ENCODE measurements around the gene PF4V1. TPM values are rescaled to one million over a fixed set of nuclear protein-coding genes. Genes with fewer than 3 reads are reported as not detected.
"Not testable (repeated sequence)": the region's sequence is repeated elsewhere in the genome, so short reads cannot be mapped to it uniquely, and the experiment has no call there.

Gene PF4V1
- total RNA-seq, 1 experiment from 2014 or later, result not detected

DNA sequence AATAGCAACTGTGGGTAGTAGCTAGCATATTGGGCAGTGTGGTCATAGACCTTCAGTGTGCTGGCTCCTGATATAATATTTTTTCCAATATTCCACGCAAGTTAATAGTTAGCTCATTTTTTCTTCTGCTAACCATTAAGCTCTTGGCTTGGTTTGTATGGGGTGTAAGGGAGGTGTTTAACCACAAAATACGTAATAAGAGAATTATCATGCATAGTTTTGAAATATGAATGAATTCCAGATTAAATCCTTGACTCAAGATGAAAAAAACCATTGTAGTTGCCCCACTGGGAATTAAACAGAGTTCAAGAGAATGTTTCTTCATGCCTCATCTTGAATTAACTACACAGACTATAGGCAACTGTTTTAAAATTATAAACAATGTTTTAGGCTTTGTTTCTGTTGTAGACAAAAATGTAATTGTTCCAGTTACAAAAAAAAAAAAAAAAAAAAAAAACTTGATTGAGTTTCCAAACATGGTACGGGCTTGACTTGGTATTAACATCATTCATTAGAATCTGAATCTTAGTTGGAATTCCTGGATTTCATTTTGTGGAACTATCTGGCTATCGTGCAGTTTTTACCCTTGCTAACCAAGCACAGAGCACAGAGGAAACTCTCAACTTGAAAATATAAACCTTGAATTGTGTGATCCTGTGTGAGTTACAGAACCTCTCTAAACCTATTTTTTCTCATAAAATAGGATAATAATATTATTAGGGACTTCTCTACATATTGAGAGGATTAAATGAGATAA is 44.5 kb downstream of the PF4V1 start:
- H3K36me3 ChIP-seq, result no peaks in the 10 kb centered on the region
- peaks cover 7% of the 10 kb centered on the region for H3K4me1 ChIP-seq
- no peaks in the 10 kb centered on the region for H3K9me3 ChIP-seq (replicated peaks)
- no peak overlapping the region for H3K4me3 ChIP-seq
- no peaks in the 10 kb centered on the region for H3K27me3 ChIP-seq
- peak in 1 of 2 experiments; percentile 39 for DNase-seq
- no peak overlapping the region for H3K27ac ChIP-seq

DNA sequence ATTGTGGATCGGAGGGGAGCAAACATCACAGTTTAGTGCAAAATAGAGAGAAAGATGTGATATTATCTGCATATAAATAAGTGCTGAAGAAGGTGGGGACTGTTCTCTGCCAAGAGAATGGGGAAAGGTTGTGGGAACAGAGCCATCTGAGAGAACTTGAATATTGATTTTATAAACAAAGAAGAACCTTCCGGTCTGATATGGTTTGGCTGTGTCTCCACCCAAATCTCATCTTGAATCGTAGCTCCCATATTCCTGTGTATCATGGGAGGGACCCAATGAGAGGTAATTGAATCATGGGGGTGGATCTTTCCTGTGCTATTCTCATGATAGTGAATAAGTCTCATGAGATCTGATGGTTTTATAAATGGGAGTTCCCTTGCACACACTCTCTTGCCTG is 46.2 kb downstream of the PF4V1 start:
- not testable (repeated sequence) for H3K9me3 ChIP-seq (replicated peaks); H3K4me3 ChIP-seq; H3K27me3 ChIP-seq; H3K27ac ChIP-seq; H3K4me1 ChIP-seq; H3K36me3 ChIP-seq; DNase-seq

- Histone ChIP-seq H3K27ac (no peak overlapping the region), H3K4me1 (peaks cover 7% of the 10 kb centered on the region), H3K27me3 (no peaks in the 10 kb centered on the region), H3K4me3 (no peak overlapping the region), H3K9me3 (replicated peaks) (no peaks in the 10 kb centered on the region), H3K36me3 (no peaks in the 10 kb centered on the region)
- no peak for DNase-seq
Measured at GRCh38 chr4:73901031-73901430, 47.9 kb downstream of the PF4V1 start.

GRCh38 chr4:73902038-73902637 is 49.0 kb downstream of the PF4V1 start:
- no peaks in the 10 kb centered on the region for H3K36me3 ChIP-seq
- no peak for DNase-seq

DNA sequence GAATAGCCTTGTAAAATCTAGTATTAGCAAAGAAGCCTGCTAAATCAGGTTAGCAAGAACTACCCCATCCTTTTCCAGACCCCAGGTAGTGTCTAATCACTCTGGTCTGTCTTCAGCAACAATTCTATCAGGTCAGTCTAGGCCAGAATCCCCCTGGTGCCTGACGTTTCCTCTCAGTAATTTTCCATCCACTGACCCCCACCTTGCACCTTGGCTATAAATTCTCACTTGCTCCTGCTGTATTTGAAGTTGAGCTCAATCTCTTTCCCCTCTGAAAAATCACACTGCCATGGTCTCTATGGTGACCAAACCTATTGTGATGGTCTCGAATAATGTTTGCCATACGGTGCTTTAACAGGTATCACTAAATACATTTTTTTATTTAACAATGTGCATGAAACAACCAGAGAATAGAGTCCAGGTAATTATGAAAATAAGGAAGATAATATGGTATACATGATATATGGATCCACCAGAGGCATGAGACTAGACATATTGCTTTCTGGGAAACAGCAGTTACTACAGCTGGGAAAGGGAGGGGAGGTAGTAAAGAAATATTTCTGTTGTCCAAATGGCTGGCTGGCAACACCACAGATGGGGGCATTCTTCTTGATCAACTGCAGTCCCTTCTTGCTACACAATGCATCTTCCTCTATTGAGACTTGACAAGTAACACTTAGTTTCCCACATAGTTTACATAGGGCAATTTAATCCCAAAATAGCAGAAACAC is 49.9 kb downstream of the PF4V1 start:
- no peak overlapping the region for H3K4me3 ChIP-seq
- H3K27ac ChIP-seq, result no peak overlapping the region
- H3K36me3 ChIP-seq, result no peaks in the 10 kb centered on the region
- no peaks in the 10 kb centered on the region for H3K4me1 ChIP-seq
- no peak for DNase-seq
- no peaks in the 10 kb centered on the region for H3K27me3 ChIP-seq
- no peaks in the 10 kb centered on the region for H3K9me3 ChIP-seq (replicated peaks)

More at GRCh38 chr4:73902038-73902637, 49.0 kb downstream of the PF4V1 start:
- no peaks in the 10 kb centered on the region for H3K27me3 ChIP-seq
- no peak overlapping the region for H3K27ac ChIP-seq
- no peak overlapping the region for H3K4me3 ChIP-seq
- H3K9me3 ChIP-seq (replicated peaks), result no peaks in the 10 kb centered on the region
- H3K4me1 ChIP-seq, result peaks cover 7% of the 10 kb centered on the region

Other genes with a start within 250 kb of the PF4V1 start
- gene RASSF6, start 232.9 kb upstream of the PF4V1 start, total RNA-seq (2014; rRNA removed; shearing (Covaris generic)), result 0.03 and 0.08 TPM in 2 replicates
- 0.18 and 0.40 TPM in 2 replicates for gene CXCL8, start 112.7 kb upstream of the PF4V1 start, total RNA-seq (2014; rRNA removed; shearing (Covaris generic))
- gene CXCL6, start 16.6 kb upstream of the PF4V1 start, total RNA-seq (2014; rRNA removed; shearing (Covaris generic)), result 0.08 TPM in 1 of 2 replicates, not detected in the other
- 0.23 TPM in 1 of 2 replicates, not detected in the other for gene CXCL1, start 16.1 kb downstream of the PF4V1 start, total RNA-seq (2014; rRNA removed; shearing (Covaris generic))
- gene PF4, start 128.7 kb downstream of the PF4V1 start, total RNA-seq (2014; rRNA removed; shearing (Covaris generic)), result not detected in 2 replicates
- gene PPBP, start 134.9 kb downstream of the PF4V1 start, total RNA-seq (2014; rRNA removed; shearing (Covaris generic)), result not detected in 2 replicates
- gene CXCL5, start 145.4 kb downstream of the PF4V1 start, total RNA-seq (2014; rRNA removed; shearing (Covaris generic)), result not detected in 2 replicates
- 1.3 and 2.4 TPM in 2 replicates for gene CXCL3, start 185.4 kb downstream of the PF4V1 start, total RNA-seq (2014; rRNA removed; shearing (Covaris generic))
- 0.18 and 0.89 TPM in 2 replicates for gene CXCL2, start 245.9 kb downstream of the PF4V1 start, total RNA-seq (2014; rRNA removed; shearing (Covaris generic))

All from SJCRH30 (cell line).